ENCODE results near the gene KCTD2.
"Not testable (repeated sequence)": the region's sequence is repeated elsewhere in the genome, so short reads cannot be mapped to it uniquely, and the experiment has no call there.

Gene KCTD2

DNA sequence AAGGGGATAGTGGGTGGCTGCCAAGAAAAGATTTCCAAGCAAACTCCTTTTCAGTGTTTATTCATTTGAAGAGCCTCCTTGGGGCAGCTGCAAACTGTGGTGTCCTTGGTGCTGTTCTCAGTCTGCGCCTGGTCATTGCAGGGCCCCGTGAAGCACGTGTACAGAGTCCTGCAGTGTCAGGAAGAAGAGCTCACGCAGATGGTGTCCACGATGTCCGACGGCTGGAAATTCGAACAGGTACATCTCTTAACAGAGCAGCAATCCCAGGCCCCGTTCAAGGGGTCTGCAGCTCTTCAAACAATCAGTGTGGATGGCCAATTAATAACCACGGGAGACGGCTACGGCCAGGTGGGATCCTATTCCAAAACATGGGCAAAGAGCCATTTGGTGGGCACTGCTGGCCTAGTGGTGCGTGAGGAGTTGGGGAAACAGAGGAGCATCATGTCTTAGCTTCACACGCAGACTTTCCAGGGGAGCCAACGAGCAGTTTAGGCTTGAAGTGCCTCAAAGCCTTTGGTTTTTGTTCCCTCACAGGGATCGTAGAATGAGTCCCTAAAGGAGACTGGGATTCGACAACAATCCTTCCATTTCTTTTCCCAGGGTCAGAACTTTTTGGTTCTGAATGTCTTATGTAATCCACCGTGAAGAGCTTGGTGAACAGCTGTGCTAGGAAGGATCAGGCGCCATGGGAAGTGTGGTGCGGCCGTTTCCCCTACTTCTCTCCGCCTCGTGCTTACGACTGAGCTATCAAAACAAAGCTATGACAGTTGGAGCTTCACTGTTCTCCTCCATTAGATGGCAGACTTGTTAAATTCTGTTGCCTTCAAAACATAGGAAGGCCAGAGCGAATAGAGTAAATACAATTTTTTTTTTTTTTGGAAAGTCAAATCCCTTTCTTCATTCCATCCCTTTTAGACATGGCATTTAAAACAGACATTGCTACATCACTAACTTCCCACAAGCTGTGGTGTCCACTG, 12.6 kb downstream of the KCTD2 start:
- DNase-seq, result no peak

DNA sequence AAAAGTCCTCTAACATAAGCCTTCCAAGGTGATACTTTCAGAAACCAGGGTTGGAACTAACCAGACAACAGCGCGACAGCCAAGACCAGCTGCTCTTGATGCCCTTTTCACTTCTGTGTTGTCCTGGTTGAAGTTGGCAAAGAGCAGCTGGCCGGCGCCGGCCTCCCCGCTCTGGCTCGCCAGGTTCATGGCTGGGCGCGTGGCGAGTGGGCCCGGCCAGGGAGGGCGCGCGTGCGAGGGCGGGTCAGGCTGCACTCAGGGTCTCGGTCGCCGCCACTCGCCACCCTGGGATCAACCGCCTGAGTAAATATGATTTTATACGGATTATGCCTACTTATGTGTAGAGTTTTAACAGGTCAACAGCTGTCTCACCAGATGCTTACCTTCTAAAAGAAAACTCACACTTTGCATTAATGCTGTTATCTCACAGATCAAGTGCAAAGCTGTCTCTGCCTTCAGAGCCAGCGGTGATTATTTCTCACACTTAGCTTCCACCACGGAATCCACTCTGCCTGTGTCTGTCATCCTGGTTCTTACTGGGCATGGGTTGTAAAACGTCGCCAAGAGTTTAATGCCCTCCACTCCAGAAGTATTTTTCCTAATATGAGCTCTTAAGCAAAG, 13.5 kb downstream of the KCTD2 start:
- DNase-seq, result no peak

DNA sequence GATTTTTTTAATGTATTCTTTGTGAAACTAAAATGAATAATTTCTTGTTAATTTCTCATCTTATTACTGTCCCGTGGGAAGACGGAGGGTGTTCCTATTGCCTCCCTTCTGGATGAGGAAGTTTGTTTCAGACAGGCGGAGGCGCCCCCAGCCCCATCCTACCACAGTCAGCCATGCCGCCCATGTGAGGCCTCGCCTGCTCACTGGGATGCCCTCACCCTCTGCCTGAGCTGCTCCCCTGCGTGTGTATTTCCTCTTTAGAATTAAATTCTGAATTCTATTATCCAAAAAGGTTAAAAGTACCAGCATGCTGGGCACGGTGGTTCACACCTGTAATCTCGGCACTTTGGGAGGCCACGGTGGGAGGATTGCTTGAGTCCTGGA, 14.0 kb downstream of the KCTD2 start:
- DNase-seq, result no peak

DNA sequence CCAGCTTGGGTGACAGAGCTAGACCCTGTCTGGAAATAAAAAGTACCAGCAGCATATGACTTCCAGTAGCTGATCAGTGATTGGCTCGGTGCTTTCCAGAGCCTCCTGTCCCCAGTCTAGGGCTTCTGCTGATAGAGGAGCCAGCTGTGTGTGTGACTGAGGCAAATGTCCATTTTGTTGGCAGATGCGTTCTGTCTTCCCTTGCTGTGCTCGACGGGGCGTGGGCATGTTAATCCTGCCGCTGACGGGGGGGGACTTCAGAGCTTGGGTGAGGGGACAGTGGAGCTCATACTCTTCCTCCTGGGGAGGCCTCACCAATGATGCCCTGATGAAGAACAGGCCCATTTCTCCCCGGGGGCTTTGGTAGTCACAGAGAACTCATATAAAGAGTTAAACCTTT, 14.6 kb downstream of the KCTD2 start:
- DNase-seq, result no peak

DNA sequence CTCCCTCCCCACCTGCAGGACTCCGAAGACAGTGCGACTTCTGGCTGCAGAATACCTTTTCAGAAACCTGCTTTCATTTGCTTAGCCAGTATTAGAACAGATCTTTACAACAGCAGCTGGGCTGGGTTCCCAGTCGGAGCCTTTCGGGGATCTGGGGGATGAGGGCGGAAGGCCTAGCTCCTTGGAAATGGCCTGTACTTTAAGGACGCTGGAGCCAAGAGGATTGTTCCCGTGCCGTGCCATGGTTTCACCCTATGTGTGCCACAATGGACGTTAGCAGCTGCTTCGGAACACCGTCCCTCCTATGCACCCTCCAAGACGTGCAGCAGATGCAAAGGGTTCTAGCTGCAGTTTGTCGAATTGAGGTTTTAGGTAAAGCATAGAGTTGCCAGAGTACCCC, 16.2 kb downstream of the KCTD2 start:
- DNase-seq, result no peak

DNA sequence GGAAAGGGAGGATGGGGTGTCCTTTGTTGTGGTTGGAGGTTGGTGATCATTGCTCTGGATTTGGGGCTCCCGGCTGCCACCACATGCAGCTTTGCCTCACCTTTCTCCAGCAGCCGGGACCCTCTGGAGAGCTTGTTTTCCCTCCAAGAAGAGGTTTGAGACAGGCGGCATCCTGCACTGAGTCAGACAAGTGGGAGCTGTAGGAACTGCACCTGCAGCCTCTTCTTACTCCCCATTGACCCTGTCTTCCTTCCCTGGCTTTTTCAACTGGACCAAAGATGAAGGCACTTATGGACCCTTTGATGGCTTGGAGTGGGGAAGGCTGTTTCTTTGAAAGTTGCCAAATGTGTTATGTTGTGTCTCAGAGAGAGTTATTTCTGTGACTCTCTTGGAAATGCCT, 16.6 kb downstream of the KCTD2 start:
- no peak for DNase-seq

DNA sequence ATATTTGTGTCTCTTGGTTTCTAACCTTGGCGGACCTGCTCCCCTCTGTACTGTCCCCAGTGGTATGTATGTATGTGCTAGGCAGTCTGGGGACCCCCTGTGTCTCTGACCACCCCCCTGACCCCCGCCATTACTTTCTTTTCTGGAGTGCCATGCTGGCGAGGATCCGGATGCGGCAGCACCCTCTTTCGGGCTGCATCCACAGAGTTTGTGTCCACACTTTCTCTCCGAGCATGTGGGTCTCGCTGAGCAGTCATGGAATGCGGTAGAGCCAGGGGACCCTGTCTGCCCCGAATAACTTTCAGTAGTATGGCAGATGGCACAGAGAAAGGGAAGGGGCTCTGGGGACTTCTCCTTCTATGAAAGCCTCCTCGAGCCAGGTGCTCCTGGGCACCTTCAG, 17.0 kb downstream of the KCTD2 start:
- DNase-seq, result no peak

DNA sequence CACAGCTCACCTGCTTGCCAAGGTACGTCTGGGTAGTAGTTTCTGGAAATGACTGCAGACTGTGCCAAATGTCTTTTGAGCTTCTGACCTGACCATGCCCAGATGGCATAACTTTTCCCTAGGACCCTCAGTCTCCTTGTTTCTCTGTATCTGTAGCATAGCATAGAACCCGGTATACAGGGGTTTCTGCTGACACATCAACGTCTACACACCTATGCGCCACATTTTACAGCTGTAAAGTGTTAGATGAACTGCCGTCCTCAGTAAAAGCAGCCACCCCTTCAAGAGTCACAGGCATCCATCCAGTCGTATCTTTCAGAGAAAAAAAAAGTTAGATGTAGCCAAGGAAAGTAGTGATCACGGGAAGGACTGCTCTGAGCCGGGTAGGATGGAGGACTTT, 17.4 kb downstream of the KCTD2 start:
- DNase-seq, result no peak

DNA sequence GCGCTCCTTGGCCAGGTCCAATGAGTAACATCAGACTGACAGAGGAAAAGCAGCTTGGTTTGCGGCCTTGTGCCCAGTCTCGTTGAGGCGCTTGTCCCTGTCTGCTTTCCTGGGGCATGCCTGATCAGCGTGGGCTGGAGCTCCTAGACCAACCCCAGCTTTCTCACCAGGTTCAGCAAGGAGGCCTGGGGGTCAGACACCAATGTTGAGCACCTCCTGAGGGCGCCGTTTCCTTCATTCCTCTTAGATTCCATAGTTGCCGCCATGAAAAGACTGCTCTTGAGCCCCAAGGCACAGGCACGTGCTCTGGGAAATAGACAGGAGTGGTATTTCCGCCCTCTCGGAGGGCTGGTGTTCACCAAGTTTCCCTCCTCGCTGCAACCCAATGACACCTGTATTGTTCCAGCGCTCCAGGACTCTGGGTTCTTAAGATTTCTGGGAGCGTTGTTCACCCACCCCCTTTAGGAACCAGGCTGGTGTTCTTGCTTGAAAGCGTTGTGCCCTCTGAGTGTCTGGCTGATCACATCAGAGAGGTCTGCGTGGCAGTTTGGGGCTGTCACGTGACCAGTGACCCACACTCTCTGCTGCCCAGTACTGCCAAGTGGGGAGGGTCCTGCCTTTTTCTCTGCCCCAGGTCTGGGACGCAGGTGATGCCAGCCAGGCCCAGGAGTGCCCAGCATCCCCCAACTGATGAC, 18.0 kb downstream of the KCTD2 start:
- no peak for DNase-seq

DNA sequence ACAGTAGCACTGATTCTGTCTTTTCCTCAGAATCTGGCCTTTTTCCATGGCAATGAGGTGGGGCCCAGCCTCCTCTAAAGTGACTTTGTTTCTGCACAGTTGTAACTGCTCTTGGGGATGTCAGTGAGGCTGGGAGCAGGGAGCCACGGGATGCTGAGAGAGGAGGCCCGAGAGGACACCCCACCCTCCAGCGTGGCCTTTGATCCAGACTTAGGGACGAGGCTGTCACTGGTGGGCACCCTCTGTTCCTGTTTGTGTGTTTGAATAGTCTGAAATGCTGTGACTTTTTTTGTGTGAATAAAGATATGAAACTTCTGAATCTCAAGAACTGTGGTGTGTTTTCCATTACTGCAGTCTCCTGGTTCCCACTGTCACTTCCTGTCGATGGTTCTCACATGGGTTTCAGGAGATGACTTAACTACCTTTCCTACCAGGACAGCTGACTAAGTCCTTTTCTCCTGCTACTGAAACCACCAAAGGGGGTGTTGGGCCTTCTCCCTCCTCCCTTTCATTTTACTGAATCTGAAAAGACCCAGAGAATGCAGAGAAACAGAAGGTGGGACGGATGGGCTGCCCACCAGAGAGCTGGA, 18.6 kb downstream of the KCTD2 start:
- no peak for DNase-seq

DNA sequence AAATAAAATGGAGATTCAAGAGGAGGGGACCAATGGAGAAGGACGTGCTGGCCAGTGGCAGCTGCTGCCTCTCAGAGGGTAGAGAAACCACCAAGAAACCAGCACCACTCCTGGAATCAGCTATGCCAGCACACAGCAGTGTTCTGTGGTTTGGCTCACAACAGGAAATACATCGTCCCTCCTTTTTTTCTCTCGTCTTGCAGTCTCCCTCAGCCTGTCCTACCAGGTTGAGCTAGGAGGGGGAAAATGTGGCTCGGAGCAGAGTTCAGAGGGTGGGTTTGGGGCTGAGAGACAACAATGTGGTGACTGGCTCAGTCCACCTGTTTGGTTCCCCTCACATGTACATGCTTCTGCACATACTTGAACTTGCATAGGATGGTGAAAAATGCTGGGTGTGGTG, 20.8 kb downstream of the KCTD2 start:
- no peak for DNase-seq

DNA sequence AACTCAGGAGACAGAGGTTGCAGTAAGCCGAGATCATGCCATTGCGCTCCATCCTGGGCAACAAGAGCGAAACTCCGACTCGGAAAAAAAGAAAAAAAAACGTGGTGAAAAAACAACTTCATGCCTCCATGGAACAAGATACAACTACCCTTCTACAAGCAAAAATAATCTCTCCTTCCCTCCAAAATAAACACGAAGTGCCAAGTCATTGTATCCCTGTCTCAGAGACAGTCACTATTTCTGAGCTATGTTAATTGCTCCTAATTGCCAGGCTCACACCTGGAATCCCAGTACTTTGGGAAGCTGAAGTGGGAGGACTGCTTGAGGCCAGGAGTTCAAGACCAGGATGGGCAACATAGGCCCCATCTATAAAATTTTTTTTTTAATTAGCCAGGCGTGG, 21.7 kb downstream of the KCTD2 start:
- DNase-seq, result no peak

DNA sequence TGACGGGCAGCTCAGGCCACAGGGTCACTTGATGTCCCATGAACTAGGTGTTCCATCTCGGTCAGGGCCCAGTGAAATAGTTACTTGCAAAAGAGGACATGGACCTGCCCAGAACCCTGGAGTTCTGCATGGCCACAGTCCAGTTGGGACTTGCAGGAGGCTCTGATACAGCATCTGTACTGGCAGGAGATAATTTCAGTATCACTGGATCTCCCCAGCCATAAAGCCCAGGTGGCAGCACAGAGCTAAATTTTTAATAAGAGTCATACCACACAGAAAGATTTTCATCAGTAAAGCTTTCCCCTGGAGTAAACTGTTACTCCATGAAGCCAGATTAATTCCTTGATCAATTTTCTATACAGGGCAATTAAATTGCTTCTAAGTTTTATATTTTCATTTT, 22.8 kb downstream of the KCTD2 start:
- DNase-seq, result no peak

DNA sequence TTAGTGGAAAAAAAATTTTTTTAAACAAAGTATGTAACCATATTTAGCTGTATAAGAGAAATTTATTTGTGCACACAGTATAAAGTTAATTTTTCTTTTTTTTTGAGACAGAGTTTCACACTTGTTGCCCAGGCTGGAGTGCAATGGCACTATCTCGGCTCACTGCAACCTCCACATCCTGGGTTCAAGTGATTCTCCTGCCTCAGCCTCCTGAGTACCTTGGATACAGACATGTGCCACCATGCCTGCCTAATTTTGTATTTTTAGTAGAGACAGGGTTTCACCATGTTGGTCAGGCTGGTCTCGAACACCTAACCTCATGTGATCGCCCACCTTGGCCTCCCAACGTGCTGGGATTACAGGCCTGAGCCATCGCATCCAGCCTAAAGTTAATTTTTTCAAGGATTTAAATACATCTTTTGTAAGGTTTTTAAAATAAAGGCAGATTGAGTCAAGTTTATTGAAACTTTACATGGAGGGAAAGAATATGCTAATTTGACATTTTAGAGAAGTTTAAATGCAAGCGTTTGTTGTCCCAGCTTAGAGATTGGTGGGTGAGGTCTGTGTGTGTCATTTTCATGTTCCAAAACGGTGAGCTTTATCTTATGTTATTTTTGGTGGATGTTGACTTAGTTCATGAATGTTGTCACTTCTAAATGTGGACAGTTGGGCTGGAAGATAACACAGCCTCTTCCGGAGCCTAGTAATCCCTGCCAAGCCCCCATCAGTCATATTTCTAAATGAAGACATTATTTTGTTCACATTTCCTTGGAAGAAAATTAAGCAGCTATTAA, 24.6 kb downstream of the KCTD2 start:
- not testable (repeated sequence) for DNase-seq

DNA sequence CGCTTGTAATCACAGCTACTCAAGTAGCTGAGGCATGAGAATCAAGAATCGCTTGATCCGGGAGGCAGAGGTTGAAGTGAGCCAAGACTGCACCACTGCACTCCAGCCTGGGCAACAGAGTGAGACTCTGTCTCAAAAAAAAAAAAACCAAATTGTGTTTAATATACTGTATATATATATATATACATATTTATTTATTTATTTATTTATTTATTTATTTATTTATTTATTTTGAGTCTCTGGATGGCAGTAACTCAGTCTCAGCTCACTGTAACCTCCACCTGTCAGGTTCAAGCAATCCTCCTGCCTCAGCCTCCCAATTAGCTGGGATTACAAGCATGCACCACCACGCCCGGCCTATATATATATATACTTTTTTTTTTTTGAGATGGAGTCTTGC, 25.9 kb downstream of the KCTD2 start:
- DNase-seq, result not testable (repeated sequence)

DNA sequence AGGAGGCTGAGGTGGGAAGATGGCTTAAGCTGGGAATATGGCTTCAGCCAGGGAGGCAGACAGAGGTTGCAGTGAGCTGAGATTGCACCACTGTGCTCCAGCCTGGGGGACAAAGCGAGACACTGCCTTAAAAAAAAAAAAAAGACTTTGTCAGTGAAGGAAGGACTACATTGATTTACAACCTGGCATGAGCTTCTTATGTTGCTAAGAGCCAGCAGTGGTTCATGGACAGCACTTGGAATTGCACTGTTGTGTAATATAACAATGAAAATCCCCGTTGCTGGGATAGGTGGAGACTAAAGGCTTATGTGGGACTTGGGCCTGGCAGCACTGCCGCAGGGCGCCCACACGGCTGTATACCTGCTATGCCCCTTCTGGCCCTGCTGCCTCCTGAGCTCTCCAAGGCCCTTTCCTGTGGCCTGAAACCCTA, 26.6 kb downstream of the KCTD2 start:
- DNase-seq, result no peak

DNA sequence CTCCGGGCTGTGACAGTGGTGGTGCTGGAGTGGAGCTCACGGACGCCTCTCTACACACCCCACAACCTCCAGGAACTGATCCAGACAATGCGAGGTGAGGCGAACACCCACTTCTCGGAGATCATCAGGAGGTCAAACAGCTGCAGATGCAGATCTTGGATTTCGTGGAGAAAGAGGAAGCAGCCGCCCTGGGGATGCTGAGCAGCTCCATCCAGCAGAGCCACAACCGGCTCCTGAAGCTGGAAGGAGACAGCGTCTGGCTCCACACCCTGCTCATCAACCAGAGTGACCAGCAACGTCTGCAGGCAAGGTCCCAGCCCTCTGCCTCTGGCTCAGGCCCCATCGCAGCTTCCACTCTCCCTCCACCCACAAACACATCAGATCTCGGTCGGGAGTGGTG, 27.5 kb downstream of the KCTD2 start:
- no peak for DNase-seq

DNA sequence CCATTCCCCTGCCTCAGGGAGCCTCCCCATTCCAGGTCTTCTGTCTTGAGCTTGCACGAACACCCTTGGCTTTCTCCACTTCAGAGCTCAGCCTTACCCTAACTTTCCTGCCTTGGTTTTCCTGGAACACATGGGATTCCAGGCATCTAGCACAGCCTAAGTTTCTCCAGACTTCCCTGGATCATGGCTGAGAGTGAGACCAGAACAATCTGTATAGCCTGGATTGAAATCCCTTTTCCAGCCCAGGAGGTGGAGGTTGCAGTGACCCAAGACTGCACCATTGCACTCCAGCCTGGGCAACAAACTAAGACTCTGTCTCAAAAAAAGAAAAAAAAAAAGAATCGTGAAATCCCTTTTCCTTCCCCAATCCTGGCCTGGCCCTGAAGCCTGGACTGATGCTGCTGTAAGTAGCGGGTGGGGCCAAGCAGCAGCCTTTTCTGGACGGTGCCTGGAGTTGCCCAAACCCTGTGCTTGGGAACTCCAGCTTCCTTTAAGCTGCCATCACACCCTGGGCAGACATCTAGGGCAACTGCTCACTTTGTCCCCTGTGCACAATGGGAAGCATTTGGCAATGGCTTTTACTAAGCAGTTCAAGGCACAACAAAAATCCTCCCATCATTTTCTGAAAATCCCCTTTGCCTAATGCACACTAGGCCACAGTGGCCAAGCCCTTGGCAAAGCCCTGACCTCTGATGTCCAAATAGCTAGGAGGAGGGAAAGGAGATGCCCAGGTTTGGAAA, 28.7 kb downstream of the KCTD2 start:
- no peak for DNase-seq

DNA sequence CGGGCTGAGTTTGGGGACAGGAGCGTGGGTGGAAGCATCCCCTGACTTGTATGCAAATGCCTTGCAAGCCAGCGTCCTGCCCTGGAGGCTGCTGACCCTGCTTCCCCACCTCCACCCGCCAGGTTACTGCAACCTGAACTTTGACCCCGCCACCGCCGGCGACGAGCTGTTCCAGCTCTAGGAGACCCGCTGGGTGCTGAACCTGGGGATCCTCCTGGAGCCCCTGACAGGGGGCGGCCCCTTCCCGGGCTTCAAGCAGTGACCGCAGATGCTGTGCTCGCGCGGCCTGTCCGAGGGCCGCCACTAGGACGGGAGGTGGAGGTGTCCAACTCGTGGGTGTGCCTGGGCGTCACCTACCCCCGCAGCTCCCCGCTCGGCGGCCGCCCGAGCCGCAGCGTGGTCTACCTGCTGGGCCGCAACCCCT, 30.1 kb downstream of the KCTD2 start:
- DNase-seq, result no peak

DNA sequence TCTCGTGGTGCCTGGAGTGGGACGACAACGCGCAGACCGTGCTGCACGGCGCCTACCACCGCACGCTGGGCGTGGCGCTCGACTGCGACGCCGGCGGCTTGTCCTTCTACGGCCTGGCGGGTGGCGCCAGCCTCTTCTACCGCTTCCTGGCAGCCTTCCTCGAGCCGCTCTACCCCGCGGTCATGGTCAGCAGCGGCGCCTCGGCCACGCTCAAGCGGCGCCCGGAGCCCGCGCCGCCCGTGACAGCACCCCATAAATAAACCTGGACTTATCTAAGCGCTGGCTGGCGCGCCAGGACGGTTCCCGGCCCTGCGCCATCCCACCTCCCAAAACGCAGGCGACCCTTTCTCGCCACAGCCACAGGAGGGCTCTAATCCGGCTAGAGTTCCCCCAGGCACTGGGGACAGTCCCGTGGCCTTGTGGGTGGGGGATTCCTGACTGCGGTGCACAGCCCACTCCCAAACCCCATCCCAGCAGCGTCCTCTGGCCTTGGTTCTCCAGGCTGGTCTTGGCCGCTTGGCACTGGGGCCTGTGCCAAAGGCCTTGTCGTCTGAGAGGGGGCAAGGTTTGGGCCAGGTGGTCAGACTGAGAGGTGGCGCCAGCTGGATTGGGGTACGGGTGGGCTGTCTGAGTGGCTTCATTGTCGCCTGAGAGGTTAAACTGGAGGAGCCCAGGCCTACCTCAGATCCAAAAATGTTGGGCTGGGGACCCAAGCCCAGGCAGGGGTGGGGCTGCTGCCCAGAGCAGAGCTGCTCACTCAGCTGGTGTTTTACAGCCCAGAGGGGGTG, 30.7 kb downstream of the KCTD2 start:
- DNase-seq, result peak; percentile 28 to 49

Measured in stimulated activated CD4-positive, alpha-beta T cell treated with anti-CD3 and anti-CD28 coated beads, Interleukin-4, amount 100 ng/mL, for 4 hours (primary cell).